Activated naive CD8-positive, alpha-beta T cell treated with anti-CD3 and anti-CD28 coated beads, Interleukin-2, amount 10 ng/mL, durations not matched to agents 7 days and 5 days (primary cell): Measurements from ENCODE around the gene AP3M1. TPM values are rescaled to one million over a fixed set of nuclear protein-coding genes. Genes with fewer than 3 reads are reported as not detected.

ENCODE experiments used
- ATAC-seq: fragments of 150-1000 bp; cut with Tn5 transposase; one replicate; pipeline ENCODE4 v1.10.0; 2021; ENCODE audit warnings: low read depth, moderate library complexity
- POLR2A ChIA-PET: fragments of 350-600 bp; sonication (Branson Sonifier 250); formaldehyde crosslinking; loops from one replicate; lab custom pipeline; 2021; ENCODE audit warnings: antibody characterized with exemption; lab: Charles Lee
- DNase-seq: peaks from one replicate; pipeline ENCODE4 v3.0.0; 2021
- H3K27ac Mint-ChIP-seq: one replicate; pipeline ENCODE4 v1.8.0; 2022; ENCODE audit warnings: mild to moderate bottlenecking, mixed read lengths
- H3K27me3 Mint-ChIP-seq: one replicate; pipeline ENCODE4 v1.8.0; 2022; ENCODE audit warnings: mild to moderate bottlenecking, moderate library complexity, mixed read lengths
- H3K36me3 Mint-ChIP-seq: one replicate; pipeline ENCODE4 v1.8.0; 2021; ENCODE audit warnings: mild to moderate bottlenecking, mixed read lengths
- H3K4me1 Mint-ChIP-seq: one replicate; pipeline ENCODE4 v1.8.0; 2021; ENCODE audit warnings: mixed read lengths
- H3K4me3 Mint-ChIP-seq: one replicate; pipeline ENCODE4 v1.8.0; 2022; ENCODE audit warnings: mild to moderate bottlenecking, moderate library complexity, mixed read lengths
- H3K9me3 Mint-ChIP-seq: one replicate; pipeline ENCODE4 v1.8.0; 2021; ENCODE audit warnings: mixed read lengths
- total RNA-seq, 2 experiments: library from RNA; stranded (reverse); gene quantifications; one replicate each; pipeline ENCODE4 v1.2.3, GENCODE V29; 2021

Gene AP3M1
- total RNA-seq, 2 experiments from 2014 or later: 43.5 to 45.4 TPM

- Mint-ChIP-seq H3K4me1 (peaks cover 23% of the 10 kb centered on the region), H3K36me3 (peaks cover 8% of the 10 kb centered on the region), H3K27ac (no peak overlapping the region), H3K27me3 (no peaks in the 10 kb centered on the region), H3K9me3 (no peaks in the 10 kb centered on the region), H3K4me3 (no peak overlapping the region)
- POLR2A ChIA-PET: no interaction called here
- no peak for ATAC-seq
- DNase-seq: no peak
Measured at GRCh38 chr10:74079028-74079935, 71.3 kb downstream of the AP3M1 start.

DNA sequence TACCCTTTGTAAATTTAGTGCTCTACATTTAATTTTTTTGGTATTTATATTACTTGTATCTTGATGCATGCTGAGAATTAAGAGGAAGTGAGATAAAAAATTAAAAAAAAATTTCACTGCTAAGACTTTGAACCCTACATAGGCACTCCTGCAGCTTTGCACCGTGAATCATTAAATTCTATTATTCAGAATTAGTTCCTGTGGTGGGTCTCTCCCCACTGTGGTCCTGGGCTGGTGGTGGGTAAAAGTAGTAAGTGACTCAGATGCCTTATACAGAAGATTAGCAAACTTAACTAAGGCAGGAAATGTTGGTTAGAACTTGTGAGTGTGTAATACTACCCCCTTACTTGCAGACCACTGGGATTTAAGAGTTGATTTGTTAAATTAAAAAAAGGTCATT, 72.6 kb downstream of the AP3M1 start:
- ATAC-seq (peak; percentile 88), DNase-seq (no peak)
- H3K27me3 Mint-ChIP-seq: no peaks in the 10 kb centered on the region
- peaks cover 14% of the 10 kb centered on the region for H3K36me3 Mint-ChIP-seq
- peak overlapping the region; percentile 23 for H3K4me3 Mint-ChIP-seq
- H3K9me3 Mint-ChIP-seq: no peaks in the 10 kb centered on the region
- peaks cover 23% of the 10 kb centered on the region for H3K4me1 Mint-ChIP-seq
- no peak overlapping the region for H3K27ac Mint-ChIP-seq
- POLR2A ChIA-PET: no interaction called here

DNA sequence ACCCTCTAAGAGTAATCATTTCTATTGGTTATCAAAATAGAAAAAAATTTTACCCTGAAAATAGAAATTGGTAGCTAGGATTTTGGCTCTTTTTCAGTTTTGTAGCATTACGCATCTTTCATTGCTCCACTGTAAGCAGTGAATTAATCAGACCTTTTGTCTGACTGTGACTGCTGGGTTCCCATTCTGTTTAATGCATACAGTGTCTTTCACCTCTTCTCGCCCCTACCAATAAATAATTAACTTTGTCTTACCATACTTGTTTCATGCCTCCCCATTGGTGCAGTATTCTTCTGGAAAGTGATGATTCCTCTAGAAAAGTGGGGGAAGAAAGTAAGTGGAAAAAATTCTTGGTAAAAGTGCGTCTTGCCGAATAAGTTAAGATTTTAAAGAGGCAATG, 73.2 kb downstream of the AP3M1 start:
- DNase-seq (no peak), ATAC-seq (no peak)
- no peaks in the 10 kb centered on the region for H3K27me3 Mint-ChIP-seq
- H3K9me3 Mint-ChIP-seq: no peaks in the 10 kb centered on the region
- POLR2A ChIA-PET: no interaction called here
- H3K4me1 Mint-ChIP-seq: peaks cover 23% of the 10 kb centered on the region
- H3K36me3 Mint-ChIP-seq: peaks cover 17% of the 10 kb centered on the region
- no peak overlapping the region for H3K27ac Mint-ChIP-seq
- H3K4me3 Mint-ChIP-seq: no peak overlapping the region

GRCh38 chr10:74076961-74077360, 73.7 kb downstream of the AP3M1 start:
- POLR2A ChIA-PET: no interaction called here
- H3K27me3 Mint-ChIP-seq: no peaks in the 10 kb centered on the region
- ATAC-seq: no peak
- H3K4me3 Mint-ChIP-seq: no peak overlapping the region
- peaks cover 17% of the 10 kb centered on the region for H3K36me3 Mint-ChIP-seq
- no peaks in the 10 kb centered on the region for H3K9me3 Mint-ChIP-seq
- H3K27ac Mint-ChIP-seq: no peak overlapping the region
- H3K4me1 Mint-ChIP-seq: peaks cover 23% of the 10 kb centered on the region
- no peak for DNase-seq

DNA sequence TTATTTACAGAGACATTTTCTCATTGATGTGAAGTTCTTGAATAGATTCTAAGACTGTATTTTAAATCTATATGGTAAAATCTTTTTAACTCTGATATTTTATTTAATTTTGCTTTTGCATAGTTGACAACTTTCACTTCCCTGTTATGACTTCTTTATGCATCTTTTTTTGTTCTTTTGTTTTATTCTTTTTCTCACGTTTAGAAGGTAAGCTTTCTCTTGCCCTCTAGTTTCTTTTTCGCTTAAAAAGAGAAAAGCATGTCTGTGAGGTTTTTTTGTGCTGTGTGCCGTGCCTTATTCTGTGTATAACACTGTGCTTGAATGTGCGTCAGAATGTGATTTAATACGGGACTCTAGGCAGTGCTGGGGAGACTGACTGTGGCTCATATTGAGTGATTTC, 74.7 kb downstream of the AP3M1 start:
- no peak for ATAC-seq

DNA sequence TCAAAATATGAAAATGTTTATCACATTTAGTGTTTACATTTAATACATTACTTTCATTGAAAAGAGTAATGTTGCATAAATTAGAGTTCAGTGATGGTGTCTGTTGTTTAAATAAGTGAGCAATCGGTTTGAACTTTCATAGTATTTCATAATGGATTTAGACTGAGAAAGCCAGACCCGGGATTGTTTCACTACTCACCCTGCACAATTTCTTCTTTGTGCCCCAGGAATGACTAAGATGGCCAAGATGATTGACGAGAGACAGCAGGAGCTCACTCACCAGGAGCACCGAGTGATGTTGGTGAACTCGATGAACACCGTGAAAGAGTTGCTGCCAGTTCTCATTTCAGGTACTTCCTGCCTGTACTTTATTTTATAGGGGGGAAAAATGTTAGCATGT, 78.1 kb downstream of the AP3M1 start:
- DNase-seq (no peak), ATAC-seq (no peak)
- Mint-ChIP-seq H3K36me3 (peaks cover 15% of the 10 kb centered on the region), H3K9me3 (no peaks in the 10 kb centered on the region), H3K4me1 (peaks cover 1% of the 10 kb centered on the region), H3K4me3 (no peak overlapping the region), H3K27ac (no peak overlapping the region), H3K27me3 (no peaks in the 10 kb centered on the region)
- POLR2A ChIA-PET: no interaction called here

More for the DNA sequence above, 74.7 kb downstream of the AP3M1 start:
- Mint-ChIP-seq H3K4me3 (no peak overlapping the region), H3K36me3 (peaks cover 17% of the 10 kb centered on the region), H3K4me1 (peaks cover 21% of the 10 kb centered on the region), H3K27ac (no peak overlapping the region), H3K9me3 (no peaks in the 10 kb centered on the region), H3K27me3 (no peaks in the 10 kb centered on the region)
- DNase-seq: no peak
- POLR2A ChIA-PET: interaction anchor here (0.6 kb wide), 1 partner anchor 99 kb away, joined by 3 read pairs; no protein-coding TSS in a partner anchor

- no peaks in the 10 kb centered on the region for H3K27me3 Mint-ChIP-seq
- H3K9me3 Mint-ChIP-seq: no peaks in the 10 kb centered on the region
- no peak for ATAC-seq
- no peak overlapping the region for H3K27ac Mint-ChIP-seq
- peaks cover 12% of the 10 kb centered on the region for H3K36me3 Mint-ChIP-seq
- H3K4me3 Mint-ChIP-seq: no peak overlapping the region
- no peaks in the 10 kb centered on the region for H3K4me1 Mint-ChIP-seq
- DNase-seq: no peak
- POLR2A ChIA-PET: no interaction called here
Measured at GRCh38 chr10:74071157-74071556, 79.5 kb downstream of the AP3M1 start.

Other genes with a start within 250 kb of the AP3M1 start
- gene PLAU, start 239.7 kb downstream of the AP3M1 start, total RNA-seq: under 1 TPM; 0.61 to 0.62 TPM
- gene VCL, start 152.7 kb downstream of the AP3M1 start, total RNA-seq: 10 to 100 TPM; 15.6 to 18.5 TPM
- 10 to 100 TPM; 31.6 to 37.9 TPM for gene ADK, start 393 bp upstream of the AP3M1 start, total RNA-seq